IPS-NIHi11 (cell line): ENCODE results near the gene SDK1.

Experiments used
- DNase-seq: peaks from one replicate; pipeline ENCODE4 v3.0.0; 2012; ENCODE audit warnings: mixed read lengths, low spot score

The SDK1 gene

GRCh38 chr7:3300651-3301448 lies at the start of gene SDK1:
SDK1 (plus strand) TSS chr7:3301252; CDS start chr7:3301587, 335 bp downstream.
- DNase-seq, result peak; percentile 92

GRCh38 chr7:3254718-3255117 lies 46.3 kb upstream of the SDK1 start:
- no peak for DNase-seq

- DNase-seq, result no peak
Observed at GRCh38 chr7:3259711-3260400, 41.2 kb upstream of the SDK1 start.

DNA sequence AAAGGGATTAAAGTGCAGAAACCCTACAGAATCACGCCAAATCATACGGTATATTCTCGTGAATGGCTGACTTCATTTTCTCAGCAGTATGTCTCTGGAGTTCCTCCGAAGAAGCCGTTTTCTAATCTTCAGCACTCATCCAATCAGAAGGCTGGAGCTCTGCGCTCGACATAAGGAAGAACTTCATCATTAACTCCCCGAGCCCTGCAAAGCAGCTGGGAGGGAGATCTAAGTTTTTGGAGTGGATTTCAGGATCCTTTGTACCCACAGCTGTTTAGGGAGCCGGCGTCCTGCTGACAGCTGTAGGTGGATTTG lies 40.7 kb upstream of the SDK1 start:
- no peak for DNase-seq

DNA sequence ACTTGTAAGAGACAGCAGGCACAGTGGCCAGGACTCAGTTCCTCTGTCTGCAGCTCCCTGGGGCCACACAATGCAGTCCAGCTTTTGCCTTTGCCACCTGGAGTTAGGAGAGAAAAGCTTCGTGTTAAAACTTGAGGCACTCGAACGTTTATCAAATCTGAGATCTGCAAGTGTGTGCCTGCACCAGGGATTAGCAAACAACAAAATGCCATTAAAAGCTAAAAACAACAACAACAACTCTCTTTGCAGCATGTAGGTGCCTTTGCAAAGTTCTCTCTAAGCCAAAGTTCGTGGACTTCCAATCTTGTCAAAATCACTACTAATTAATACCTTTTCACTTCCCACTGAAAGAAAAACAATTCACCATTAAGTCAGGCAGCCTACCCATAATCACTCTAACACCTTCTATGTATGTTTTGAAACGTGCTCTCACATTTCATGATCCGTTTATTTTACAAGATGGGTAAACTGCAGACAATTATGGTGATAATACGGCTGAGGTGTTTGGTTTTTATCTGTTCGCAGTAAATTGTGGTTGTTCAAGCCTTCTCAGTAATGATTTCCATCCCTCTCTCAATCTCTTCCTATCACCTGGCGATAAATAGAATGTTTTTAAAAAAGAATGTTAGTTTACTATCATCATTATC lies 36.2 kb upstream of the SDK1 start:
- no peak for DNase-seq

GRCh38 chr7:3265388-3265787 lies 35.7 kb upstream of the SDK1 start:
- DNase-seq, result no peak

DNA sequence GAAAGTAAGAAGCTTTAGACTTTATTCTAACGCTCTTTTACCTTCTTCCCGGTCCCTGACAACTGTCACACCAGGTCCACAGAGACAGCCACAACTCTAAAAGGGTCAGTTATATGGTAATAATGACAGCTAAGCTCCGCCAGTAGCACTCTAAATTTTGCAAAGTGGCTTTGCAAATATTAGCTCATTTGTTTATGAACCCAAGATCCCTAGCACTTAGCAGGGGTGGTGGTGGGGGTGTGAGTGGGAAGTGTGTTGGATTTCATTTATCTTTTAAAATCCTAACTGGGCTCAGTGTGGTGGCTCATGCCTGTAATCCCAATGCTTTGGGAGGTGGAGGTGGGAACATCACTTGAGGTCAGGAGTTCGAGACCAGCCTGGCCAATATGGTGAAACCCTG lies 34.8 kb upstream of the SDK1 start:
- no peak for DNase-seq

DNA sequence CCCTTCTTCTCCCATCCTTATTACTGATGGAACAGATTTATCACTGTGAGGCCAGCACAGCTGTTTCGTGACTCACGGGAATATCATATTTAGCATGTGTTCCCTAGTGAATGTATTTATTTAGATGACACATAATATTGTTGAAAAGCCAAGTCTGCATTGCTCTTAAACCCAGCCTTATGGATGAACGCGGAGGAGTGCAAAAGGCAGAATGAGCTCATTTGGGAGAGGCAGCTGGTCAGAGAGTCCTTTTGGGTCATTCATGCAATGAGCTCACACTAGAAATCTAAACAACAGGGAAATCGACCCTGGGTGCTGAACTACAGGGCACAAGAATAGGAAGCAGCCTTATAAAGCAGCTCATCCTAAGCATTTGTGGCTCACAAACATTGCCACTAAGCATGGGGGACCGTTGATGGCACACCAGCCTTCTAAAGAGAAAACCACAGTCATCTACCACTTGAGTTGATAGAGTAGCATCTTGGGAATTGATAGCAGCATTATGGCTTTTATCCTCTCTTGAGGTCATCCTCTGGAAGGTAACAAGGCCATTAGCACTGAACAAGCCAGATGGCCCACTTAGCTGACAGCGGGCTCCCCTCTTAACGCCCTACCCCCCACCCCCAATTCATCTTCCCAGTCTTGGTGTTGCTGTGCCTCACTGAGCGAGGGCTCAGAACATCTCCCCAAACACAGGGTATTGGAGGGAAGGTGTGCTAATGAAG lies 32.9 kb upstream of the SDK1 start:
- no peak for DNase-seq

- no peak for DNase-seq
Observed at GRCh38 chr7:3270362-3270761, 30.7 kb upstream of the SDK1 start.

- no peak for DNase-seq
Observed at GRCh38 chr7:3271298-3271697, 29.8 kb upstream of the SDK1 start.

DNA sequence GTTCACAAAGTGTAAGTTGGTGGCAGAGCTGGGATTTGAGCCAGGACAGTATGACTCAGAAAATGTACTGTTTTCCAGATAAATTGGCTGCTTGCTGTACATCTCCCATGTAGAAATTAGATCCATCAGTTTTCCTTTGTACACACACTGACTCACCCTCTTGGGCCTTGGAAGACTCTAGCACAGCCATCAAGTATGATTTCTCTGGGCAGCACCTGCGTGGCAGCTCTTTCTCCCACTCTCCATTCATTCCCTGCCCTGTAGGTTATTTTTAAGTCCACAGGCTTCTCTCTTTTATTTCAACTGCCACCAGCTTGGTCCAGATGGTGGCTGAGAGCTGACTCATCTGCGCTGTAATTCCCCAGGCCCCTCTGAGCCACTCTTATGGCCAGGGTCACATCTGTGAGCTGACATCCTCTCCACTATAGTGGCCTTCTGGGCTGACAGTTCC lies 28.3 kb upstream of the SDK1 start:
- DNase-seq, result no peak

GRCh38 chr7:3274131-3274530 lies 26.9 kb upstream of the SDK1 start:
- DNase-seq, result no peak

DNA sequence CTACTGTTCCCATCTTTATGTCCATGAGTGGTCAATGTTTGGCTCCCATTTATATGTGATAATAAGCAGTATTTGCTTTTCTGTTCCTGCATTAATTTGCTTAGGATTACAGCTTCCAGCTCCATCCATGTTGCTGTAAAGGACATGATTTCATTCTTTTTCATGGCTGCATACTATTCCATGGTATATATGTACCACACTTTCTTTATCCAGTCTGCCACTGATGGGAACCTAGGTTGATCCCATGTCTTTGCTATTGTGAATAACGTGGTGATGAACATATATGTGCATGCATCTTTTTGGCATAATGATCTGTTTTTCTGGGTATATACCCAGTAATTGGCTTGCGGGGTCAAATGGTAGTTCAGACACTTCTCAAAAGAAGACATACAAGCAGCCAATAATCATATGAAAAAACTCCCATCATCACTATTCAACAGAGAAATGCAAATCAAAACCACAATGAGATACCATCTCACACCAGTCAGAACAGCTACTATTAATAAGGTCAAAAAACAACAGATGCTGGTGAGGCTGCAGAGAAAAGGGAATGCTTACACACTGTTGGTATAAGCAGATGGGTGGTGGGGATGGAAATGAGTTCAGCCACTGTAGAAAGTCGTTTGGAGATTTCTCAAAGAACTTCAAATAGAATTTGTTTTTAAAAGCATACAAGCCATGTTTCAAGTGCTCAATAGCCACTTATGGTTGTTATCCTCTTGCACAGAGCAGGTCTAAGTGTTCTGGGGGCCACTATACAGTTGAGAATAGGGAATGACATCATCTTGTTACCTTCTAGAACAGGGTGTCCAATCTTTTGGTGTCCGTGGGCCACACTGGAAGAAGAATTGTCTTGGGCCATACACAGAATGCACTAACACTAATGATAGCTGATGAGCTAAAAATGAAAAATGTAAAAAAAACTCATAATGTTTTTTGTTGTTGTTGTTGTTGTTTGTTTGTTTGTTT lies 23.2 kb upstream of the SDK1 start:
- no peak for DNase-seq

GRCh38 chr7:3279147-3279818 lies 21.8 kb upstream of the SDK1 start:
- DNase-seq, result no peak

DNA sequence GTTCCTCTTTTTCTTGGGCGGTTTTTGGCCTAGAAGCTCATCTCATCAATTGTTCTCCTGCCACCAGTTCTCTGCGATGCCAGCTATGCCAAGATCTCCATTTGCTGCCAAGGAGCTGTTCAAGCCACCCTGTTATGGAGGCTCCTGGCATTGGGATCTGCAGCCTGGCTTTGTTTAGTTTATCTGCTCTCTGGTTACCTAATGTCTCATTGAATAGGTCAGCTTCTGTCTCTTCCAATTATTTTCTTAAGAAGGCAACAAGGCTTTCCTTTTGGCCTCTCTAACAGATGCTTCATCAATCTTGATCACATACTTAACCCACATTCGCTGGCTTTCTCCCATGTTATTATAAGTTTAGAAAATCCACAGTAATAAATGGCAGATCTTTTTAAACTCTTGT lies 20.6 kb upstream of the SDK1 start:
- no peak for DNase-seq

DNA sequence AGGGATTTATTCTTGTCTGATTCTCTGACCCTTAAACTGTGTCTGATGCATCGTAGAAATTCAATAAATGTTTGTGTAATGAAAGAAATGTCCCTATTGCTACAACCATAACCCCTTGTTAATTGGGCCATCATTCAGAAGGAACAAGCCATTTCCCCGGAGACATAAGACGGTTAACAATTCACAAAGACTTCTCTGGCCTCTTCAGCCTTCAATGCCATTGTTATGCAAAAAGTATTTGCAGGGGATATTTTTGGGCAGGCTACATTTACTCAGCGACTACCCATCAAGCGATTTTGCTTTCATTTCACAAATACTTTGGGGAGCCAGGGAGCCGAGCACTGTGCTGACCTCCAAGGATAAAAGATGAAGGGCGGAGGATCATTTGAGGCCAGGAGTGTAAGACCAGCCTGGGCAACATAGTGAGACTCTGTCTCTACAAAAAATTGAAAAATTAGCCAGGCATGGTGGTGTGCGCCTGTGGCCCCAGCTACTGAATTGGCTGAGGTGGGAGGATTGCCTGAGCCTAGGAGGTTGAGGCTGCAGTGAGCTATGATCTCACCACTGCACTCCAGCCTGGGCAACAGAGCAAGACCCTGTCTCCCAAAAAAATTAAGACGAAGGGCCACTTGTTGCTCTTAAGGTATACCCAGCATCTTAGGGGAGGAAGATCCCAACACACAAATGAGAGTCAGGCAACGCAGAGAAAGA lies 20.0 kb upstream of the SDK1 start:
- DNase-seq, result no peak

DNA sequence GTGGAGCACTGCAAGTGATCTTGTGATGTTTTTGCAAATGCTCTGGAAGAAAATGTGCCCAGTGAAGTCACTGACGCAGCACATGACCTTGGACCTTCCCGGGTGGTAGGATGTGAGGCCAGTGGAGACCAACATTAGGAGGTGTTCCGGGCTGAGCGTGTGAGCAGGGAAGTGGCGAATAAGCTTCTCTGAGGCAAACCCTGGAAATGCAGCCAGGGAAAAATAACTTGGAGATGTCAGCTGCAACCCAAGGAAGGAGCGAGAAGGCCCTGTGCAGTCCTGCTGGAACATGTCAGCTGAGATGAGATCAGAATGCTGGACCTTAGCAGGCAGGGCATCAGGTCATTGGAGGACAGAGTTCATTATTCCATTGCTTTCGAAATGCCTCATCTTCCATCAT lies 18.6 kb upstream of the SDK1 start:
- no peak for DNase-seq

DNA sequence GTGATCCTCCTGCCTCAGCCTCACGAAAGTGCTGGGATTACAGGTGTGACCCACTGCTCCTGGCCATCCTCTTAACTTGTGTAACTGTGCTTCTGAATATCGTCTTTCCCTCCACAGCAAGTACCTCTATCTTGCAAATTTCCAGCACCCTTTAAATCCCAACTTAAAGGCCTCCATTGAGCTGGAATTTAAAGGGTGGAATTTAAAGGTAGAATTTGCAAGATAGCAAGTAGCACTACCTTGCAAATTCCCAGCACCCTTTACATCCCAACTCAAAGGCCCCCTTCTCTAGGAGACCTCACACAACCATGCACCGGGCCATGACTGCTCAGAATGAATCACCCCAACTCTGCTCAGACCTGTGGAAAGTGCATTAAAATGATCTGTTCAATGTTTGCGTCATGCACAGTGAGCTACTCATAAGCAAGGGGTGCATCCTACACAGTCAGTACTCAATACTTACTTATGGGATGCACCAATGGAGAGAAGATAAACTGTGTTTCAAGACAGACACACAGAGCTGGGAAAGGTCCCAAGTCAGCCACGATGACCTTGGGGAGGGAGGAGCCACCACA lies 17.8 kb upstream of the SDK1 start:
- peak; percentile 23 for DNase-seq

DNA sequence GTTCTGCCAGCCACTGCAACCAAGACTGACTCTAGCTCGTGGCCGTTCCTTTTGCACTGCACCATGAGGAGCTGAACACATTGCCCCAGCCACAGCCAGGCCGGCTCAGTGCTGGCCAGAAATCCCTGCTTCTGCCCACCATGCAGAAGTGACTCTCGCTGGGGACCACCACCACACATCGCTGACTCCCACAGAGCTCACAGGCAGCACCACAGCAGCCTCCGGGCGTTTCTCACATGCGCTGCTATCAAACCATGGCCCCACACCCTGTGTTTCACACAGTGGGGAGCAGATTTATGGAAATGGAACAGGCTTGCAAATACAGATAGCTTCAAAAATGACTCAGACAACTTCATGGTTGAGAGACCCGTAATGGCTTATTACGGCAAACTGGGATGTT lies 15.4 kb upstream of the SDK1 start:
- DNase-seq, result peak; percentile 14

GRCh38 chr7:3289996-3290395 lies 11.1 kb upstream of the SDK1 start:
- no peak for DNase-seq
